Left cardiac atrium (tissue), 4 donors: ENCODE measurements around the gene MYH7B. TPM values are rescaled to one million over a fixed set of nuclear protein-coding genes. Genes with fewer than 3 reads are reported as not detected.

Source experiments
- ATAC-seq, 2 donors: fragments of 200-7000 bp; cut with Tn5 transposase; one replicate each; pipeline ENCODE4 v1.9.1; 2020; ENCODE audit warnings: mild to moderate bottlenecking in 2 of 2, moderate library complexity in 2 of 2
- DNase-seq: peaks from one replicate; pipeline ENCODE4 v3.0.0-alpha.2; 2020
- intact Hi-C, 2 donors: fragments of 100-400 bp; cut with DNase I; formaldehyde crosslinking; loops; one replicate each; pipeline versions ENCODE4 v1.14.1 to v1.15.1; 2022 to 2023
- total RNA-seq, 2 donors: library from RNA; stranded (reverse); fragmentation: NEBNext Ultra II Directional; extraction: Animal tissue kit (Norgen Biotek cat#: 25700); gene quantifications; one replicate each; pipeline ENCODE4 v1.2.1, GENCODE V29; 2021
- donor health status: DM: no; HTN: yes; CAD: no.
- donor health status: DM: no; HTN: yes; CAD: no; lungs with severe emphysema.
- donor health status: DM: yes; HTN: yes; CAD: no.
- donor health status: Dilated cardiomyopathy.

Gene MYH7B
- total RNA-seq, 2 donors from 2014 or later, result 82.3 to 89.0 TPM

DNA sequence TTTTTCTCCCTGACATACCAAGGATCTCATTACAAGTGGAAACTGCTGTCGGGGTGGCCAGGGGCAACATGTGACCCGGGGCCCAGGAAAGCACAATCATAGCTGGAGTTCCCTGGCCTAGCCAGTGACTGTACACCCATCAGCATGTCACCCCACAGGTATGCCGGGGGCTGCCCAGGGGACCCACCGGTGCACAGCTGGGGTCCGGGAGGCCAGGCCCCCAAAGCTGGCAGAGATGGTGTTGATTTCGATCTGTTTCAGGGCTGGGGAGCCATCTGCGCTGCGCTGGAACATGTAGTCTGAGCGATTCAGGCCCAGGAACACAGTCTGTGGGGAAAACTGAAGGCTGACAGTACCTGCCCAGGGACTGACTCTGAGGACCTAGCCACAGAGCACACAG lies 13.4 kb upstream of the MYH7B start:
- intact Hi-C loops, result no loop called here
- ATAC-seq, result no peak
- no peak for DNase-seq

GRCh38 chr20:34943808-34944567 lies 11.7 kb upstream of the MYH7B start:
- ATAC-seq (no peak), DNase-seq (no peak)
- intact Hi-C loops, result no loop called here

DNA sequence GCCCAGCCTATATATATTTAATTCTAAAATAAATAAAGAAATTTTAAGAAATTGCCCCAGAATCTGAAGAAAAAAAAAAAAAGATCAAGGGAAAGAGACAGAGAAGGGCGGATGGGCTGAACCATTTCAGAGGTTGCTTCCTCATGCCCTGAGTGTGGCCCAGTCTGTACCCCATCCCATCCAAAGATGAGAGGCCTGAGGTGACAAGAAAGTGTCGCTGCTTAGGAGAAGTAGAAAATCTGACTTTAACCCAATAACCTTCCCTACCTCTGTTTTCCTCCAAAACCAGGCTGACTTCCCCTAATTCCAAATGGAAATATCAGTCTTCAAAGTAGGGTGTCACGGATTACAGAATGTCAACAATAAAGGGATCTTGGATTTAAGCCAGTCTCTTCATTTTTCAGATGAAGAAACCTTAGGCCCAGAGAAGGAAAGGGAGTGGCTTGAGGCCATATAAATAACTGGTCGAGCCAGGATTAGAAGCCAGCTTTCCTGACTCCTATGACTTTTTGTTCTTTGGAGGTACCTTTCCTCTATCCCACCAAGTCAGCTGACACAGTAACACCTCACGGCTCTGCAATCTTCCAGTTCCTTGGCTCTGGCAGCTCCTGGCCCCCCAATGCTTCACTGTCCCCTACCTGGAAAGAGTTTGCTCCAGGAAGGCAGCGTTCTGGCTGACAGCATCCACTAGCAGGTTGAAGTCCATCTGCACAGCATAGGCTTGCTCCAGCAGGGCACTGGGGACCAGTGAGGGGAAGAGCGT lies 10.2 kb upstream of the MYH7B start:
- intact Hi-C loops, result no loop called here
- ATAC-seq, result no peak
- DNase-seq, result no peak

DNA sequence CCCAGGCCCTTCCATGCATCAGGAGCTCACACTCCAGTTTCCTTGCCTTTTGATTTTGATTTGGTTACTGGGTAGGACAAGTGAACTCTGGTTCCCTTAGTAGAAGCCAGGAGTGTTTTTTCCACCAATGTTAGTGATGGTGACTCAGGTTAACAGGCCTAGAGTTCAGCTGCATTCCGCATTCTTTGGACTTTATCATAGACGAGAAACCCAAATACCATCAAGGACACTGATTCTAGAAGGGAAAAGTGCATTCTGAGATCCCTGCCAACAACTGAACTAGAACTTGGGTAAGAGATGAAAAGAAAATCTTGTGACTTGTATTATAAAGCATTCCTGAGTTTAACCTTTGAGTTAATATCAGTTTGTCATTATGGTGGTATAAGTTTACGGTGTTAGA lies 9.0 kb upstream of the MYH7B start:
- ATAC-seq, result no peak
- intact Hi-C loops, result no loop called here

DNA sequence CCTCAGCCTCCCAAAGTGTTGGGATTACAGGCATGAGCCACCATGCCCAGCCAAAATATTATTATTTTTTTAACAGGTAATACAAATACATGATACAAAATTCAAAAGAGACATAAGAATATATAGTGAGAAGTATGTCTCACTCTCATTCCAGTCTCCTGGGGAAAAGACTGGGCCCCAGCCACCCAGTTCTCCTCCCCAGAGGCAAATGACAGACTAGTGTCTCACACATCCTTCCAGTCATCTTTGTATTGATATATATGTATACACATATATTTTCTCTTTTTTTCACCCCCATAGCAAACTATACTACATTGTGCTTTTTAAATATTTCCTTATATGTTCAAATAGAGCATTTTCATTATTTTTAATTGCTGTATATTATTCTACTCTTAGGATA lies 8.3 kb upstream of the MYH7B start:
- no peak for ATAC-seq
- DNase-seq, result no peak
- intact Hi-C loops, result no loop called here

More for the DNA sequence above, 9.0 kb upstream of the MYH7B start:
- no peak for DNase-seq

GRCh38 chr20:34948030-34948429 lies 7.6 kb upstream of the MYH7B start:
- DNase-seq, result no peak
- peak in 1 of 2 donors; percentile 47 for ATAC-seq
- intact Hi-C loops, result no loop called here

DNA sequence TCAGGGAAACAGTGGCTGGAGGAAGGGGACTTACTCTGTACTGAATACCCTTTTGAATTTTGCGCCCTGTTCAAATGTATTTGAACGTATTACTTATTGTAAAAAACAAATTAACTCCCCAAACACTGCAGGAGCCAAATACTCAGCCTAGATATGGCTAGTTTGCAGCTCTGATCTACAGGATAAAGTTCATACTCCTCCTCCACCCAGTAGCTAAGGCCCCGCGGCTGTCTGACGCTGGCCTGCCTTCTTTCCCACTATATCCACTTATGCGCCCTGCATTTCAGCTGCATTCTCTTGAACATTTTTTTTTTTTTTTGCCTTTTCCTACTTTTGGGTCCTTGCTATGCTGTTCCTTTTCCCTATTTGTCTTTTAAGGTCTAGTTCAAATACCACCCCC lies 6.5 kb upstream of the MYH7B start:
- intact Hi-C loops, result no loop called here
- ATAC-seq, result no peak
- DNase-seq, result no peak

DNA sequence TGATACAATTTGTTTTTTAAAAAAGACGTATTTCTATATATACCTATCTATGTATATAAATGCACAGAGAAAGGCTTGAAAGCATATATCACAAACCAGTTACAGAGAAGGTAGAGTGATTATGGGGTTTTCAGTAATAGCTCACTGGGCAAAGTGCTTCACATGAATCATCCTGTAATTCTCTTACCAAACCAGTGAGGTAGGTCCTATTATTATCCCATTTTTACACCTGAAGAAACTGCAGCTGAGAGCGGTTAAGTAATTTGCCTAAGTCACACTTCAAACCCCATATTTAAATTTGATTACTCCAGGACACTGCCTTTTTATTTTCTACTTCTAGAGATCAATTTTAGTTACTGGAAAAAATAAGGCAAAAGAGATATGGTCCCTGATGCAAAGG lies 4.4 kb upstream of the MYH7B start:
- intact Hi-C loops, result no loop called here
- no peak for DNase-seq

DNA sequence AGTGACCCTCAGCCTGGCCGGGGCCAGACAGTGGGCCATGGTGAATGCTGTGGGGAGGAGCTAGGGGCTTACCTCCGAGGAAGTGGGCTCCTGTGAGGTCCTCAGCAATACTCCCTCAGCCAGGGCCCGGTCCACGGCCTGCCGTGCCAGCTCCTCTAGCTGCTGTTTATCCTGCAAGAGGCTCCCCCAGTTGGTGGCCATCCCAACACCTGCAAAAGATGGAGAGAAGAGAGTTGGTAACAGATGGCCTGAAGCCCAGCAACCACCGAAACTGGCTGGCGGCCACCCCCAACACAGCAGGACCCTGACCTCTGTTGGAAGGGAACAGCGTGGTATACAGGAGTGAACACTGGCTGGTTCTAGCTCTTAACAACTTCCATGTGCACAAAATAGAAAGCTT lies 4.0 kb upstream of the MYH7B start:
- no peak for DNase-seq
- intact Hi-C loops, result no loop called here
- ATAC-seq, result no peak

More for the DNA sequence above, 4.4 kb upstream of the MYH7B start:
- no peak for ATAC-seq

- intact Hi-C loops, result no loop called here
- ATAC-seq (no peak), DNase-seq (no peak)
Observed at GRCh38 chr20:34952671-34953070, 3.0 kb upstream of the MYH7B start.

DNA sequence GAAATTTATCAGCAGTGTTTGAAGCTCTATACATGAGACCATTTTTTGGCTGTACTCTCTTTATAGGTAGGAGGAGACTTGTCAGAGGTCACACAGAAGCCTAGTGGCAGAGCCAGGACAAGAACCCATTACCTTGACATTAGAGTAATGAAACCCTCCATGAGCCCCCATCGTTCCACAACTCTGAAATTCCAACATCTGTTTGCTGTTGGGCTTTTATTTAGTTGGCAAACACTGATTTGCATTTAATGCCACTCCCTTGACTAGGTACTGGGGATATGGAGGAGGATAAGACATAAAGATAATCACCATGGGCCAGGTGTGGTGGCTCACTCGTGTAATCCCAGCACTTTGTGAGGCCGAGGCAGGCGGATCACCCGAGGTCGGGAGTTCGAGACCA lies 1.7 kb upstream of the MYH7B start:
- no peak for DNase-seq
- intact Hi-C loops, result loop anchor here in 1 of 2 donors (2.0 kb wide), 1 partner anchor 79 kb away; no protein-coding TSS in a partner anchor
- no peak for ATAC-seq

GRCh38 chr20:34954904-34955230 lies 801 bp upstream of the MYH7B start:
- DNase-seq (no peak), ATAC-seq (peak; percentile 0 to 19)
- intact Hi-C loops, result loop anchor here (2.0 to 5.0 kb wide), 2 partner anchors 80 to 83 kb away; partner anchors contain the start of gene GGT7 (in 1 of the 2)

- intact Hi-C loops, result loop anchor here in 1 of 2 donors (5.0 kb wide), 1 partner anchor 84 kb away; the partner anchor contains the start of gene GGT7
- DNase-seq (no peak), ATAC-seq (no peak)
Observed at GRCh38 chr20:34956041-34956458, 382 bp downstream of the MYH7B start.

GRCh38 chr20:34956751-34957472 lies 1.2 kb downstream of the MYH7B start:
- intact Hi-C loops, result loop anchor here in 1 of 2 donors (5.0 kb wide), 1 partner anchor 85 kb away; the partner anchor contains the start of gene GGT7
- ATAC-seq (no peak), DNase-seq (no peak)

DNA sequence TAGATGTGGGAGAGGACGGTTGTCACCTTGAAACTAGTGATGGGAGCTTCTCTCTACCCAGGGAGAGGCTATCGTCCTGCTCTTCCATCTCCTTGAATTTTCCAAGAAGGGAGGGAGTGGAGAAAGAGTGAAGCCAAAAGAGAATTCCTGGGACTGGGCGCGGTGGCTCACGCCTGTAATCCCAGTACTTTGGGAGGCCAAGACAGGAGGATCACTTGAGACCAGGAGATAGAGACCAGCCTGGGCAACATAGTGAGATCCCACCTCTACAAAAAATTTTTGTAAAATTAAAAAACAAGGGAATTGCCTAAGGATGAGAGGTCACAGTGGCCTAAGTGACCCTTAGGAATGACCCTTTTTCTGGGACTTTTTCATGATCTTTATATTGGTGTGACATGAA lies 8.8 kb downstream of the MYH7B start:
- DNase-seq, result no peak
- intact Hi-C loops, result no loop called here
- no peak for ATAC-seq

- intact Hi-C loops, result no loop called here
- ATAC-seq, result no peak
Observed at GRCh38 chr20:34965051-34965450, 9.4 kb downstream of the MYH7B start.

DNA sequence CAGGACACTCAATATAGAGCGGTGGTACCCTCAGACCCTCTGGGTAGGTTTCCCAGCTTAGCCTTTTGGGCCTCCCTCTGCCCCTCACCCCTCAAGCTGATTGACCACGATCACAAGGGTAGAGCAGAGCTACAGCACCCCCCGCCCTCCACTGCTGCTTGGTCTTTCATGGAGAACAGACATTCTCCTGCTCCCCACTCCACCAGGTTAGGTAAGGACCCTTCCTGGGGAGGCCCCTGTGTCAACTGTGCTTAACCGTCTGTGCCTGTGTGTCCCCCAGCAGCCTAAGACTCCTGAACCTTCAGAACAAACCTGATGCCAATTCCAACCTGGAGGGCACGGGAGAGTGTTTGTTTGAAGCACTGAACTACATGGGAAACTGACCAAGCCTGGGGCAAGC lies 11.8 kb downstream of the MYH7B start:
- DNase-seq, result no peak
- intact Hi-C loops, result no loop called here
- no peak for ATAC-seq

More at GRCh38 chr20:34965051-34965450, 9.4 kb downstream of the MYH7B start:
- no peak for DNase-seq

- DNase-seq, result no peak
- intact Hi-C loops, result no loop called here
- ATAC-seq, result peak in 1 of 2 donors; percentile 7
Observed at GRCh38 chr20:34968042-34968775, 12.5 kb downstream of the MYH7B start.

- ATAC-seq, result peak in 1 of 2 donors; percentile 21
Observed at GRCh38 chr20:34970193-34970840, 14.6 kb downstream of the MYH7B start.

More at GRCh38 chr20:34970193-34970840, 14.6 kb downstream of the MYH7B start:
- no peak for DNase-seq
- intact Hi-C loops, result no loop called here
